ENCODE data around the gene MOV10. TPM values are rescaled to one million over a fixed set of nuclear protein-coding genes. Genes with fewer than 3 reads are reported as not detected.

MOV10 gene
- total and polyA plus RNA-seq, 2 of the 13 experiments (the other 11 are each of a cell fraction or from before 2014, with no cell fraction given): 56.4 to 58.2 TPM

DNA sequence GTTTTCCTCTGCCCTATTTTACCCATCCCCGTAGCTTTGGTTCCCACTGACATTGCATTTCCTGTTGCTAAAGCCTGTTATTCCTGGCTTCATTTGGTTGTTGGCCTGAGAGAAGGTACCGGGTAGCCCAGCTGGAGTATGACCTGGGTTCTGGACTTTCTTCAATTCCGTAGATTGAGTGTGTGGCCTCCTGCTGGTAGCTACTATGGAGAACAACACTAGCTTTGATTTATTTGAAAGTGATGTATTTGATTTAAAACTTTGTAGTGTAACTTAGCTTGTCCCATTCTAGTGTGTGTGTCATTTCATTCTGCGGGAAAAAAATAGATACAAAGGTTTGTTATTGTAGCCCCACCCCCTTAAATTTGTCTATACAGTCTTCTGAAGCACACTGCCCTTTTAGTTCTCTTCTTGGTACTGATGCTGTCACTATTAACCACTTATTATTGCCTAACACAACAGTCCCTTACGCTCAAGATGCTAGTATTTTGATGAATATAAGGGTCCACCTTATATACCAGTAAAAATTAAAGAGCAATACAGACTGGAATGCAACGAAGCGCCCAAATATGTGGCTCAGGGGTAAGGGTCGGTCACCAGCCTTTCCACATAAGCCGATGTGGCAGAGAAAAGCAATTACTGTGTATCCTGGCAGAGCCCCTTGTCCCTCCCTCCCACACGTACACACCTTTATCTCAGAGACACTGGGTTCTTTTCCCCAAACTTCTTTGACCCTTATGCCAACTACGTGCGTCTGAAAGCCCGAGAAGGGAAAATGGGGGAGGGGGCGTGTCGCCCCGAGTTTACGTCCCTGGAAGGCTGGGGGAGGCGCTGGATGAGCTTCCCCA, 643 bp upstream of the MOV10 start (continued):
- TF ChIP-seq, protein P1, sequence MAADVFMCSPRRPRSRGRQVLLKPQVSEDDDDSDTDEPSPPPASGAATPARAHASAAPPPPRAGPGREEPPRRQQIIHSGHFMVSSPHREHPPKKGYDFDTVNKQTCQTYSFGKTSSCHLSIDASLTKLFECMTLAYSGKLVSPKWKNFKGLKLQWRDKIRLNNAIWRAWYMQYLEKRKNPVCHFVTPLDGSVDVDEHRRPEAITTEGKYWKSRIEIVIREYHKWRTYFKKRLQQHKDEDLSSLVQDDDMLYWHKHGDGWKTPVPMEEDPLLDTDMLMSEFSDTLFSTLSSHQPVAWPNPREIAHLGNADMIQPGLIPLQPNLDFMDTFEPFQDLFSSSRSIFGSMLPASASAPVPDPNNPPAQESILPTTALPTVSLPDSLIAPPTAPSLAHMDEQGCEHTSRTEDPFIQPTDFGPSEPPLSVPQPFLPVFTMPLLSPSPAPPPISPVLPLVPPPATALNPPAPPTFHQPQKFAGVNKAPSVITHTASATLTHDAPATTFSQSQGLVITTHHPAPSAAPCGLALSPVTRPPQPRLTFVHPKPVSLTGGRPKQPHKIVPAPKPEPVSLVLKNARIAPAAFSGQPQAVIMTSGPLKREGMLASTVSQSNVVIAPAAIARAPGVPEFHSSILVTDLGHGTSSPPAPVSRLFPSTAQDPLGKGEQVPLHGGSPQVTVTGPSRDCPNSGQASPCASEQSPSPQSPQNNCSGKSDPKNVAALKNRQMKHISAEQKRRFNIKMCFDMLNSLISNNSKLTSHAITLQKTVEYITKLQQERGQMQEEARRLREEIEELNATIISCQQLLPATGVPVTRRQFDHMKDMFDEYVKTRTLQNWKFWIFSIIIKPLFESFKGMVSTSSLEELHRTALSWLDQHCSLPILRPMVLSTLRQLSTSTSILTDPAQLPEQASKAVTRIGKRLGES (CRISPR knock-in tag; IDR thresholded peaks at IDR 0.05; ENCODE audit: borderline replicate concordance): no peak
- 0 out of 2 replicates have a peak, but pooled peaks have one; percentile 28 for TF ChIP-seq POGZ (CRISPR knock-in tag; IDR thresholded peaks at IDR 0.05)
- TF ChIP-seq, protein P2, sequence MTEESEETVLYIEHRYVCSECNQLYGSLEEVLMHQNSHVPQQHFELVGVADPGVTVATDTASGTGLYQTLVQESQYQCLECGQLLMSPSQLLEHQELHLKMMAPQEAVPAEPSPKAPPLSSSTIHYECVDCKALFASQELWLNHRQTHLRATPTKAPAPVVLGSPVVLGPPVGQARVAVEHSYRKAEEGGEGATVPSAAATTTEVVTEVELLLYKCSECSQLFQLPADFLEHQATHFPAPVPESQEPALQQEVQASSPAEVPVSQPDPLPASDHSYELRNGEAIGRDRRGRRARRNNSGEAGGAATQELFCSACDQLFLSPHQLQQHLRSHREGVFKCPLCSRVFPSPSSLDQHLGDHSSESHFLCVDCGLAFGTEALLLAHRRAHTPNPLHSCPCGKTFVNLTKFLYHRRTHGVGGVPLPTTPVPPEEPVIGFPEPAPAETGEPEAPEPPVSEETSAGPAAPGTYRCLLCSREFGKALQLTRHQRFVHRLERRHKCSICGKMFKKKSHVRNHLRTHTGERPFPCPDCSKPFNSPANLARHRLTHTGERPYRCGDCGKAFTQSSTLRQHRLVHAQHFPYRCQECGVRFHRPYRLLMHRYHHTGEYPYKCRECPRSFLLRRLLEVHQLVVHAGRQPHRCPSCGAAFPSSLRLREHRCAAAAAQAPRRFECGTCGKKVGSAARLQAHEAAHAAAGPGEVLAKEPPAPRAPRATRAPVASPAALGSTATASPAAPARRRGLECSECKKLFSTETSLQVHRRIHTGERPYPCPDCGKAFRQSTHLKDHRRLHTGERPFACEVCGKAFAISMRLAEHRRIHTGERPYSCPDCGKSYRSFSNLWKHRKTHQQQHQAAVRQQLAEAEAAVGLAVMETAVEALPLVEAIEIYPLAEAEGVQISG (CRISPR knock-in tag; IDR thresholded peaks at IDR 0.05): no peak
- 0 out of 2 replicates have a peak, but pooled peaks have one; percentile 22 for TF ChIP-seq FOXK1 (CRISPR knock-in tag; IDR thresholded peaks at IDR 0.05; ENCODE audit: borderline replicate concordance, low read depth)
- no peak for TF ChIP-seq NFYC (CRISPR knock-in tag; IDR thresholded peaks at IDR 0.05)
- peak; percentile 44; the same call in 1 of the 2 replicates for TF ChIP-seq PPARG (CRISPR knock-in tag; conservative IDR thresholded peaks at IDR 0.05)
- TF ChIP-seq, protein P3, sequence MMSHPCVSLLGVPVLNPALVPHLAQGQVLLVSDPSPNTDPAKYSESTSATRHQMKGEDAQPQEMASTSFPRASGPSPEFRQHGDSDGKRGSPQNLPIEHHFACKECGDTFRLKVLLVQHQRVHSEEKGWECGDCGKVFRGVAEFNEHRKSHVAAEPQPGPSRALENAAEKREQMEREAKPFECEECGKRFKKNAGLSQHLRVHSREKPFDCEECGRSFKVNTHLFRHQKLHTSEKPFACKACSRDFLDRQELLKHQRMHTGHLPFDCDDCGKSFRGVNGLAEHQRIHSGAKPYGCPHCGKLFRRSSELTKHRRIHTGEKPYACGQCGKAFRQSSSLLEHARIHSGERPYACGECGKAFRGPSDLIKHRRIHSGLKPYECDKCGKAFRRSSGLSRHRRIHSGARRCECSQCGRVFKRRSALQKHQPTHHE (CRISPR knock-in tag; IDR thresholded peaks at IDR 0.05; ENCODE audit: borderline replicate concordance): no peak
- TF ChIP-seq GZF1 (CRISPR knock-in tag; IDR thresholded peaks at IDR 0.05): 0 out of 2 replicates have a peak, but pooled peaks have one; percentile 38
- peak; percentile 38; the same call in 1 of the 2 replicates for TF ChIP-seq ELF1 (CRISPR knock-in tag; IDR thresholded peaks at IDR 0.05)
- TF ChIP-seq ZMYM3 (CRISPR knock-in tag; IDR thresholded peaks at IDR 0.05): 0 out of 2 replicates have a peak, but pooled peaks have one; percentile 27
- peak; percentile 2; the same call in 1 of the 2 replicates for TF ChIP-seq AKAP8 (CRISPR knock-in tag; IDR thresholded peaks at IDR 0.05)
- TF ChIP-seq, protein P4, sequence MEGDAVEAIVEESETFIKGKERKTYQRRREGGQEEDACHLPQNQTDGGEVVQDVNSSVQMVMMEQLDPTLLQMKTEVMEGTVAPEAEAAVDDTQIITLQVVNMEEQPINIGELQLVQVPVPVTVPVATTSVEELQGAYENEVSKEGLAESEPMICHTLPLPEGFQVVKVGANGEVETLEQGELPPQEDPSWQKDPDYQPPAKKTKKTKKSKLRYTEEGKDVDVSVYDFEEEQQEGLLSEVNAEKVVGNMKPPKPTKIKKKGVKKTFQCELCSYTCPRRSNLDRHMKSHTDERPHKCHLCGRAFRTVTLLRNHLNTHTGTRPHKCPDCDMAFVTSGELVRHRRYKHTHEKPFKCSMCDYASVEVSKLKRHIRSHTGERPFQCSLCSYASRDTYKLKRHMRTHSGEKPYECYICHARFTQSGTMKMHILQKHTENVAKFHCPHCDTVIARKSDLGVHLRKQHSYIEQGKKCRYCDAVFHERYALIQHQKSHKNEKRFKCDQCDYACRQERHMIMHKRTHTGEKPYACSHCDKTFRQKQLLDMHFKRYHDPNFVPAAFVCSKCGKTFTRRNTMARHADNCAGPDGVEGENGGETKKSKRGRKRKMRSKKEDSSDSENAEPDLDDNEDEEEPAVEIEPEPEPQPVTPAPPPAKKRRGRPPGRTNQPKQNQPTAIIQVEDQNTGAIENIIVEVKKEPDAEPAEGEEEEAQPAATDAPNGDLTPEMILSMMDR (CRISPR knock-in tag; IDR thresholded peaks at IDR 0.05): peak; percentile 55
- TF ChIP-seq, protein P5, sequence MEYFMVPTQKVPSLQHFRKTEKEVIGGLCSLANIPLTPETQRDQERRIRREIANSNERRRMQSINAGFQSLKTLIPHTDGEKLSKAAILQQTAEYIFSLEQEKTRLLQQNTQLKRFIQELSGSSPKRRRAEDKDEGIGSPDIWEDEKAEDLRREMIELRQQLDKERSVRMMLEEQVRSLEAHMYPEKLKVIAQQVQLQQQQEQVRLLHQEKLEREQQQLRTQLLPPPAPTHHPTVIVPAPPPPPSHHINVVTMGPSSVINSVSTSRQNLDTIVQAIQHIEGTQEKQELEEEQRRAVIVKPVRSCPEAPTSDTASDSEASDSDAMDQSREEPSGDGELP (IDR thresholded peaks at IDR 0.05; ENCODE audit: borderline replicate concordance, low read depth): peak; percentile 39; the same call in 1 of the 2 replicates
- TF ChIP-seq ERF (CRISPR knock-in tag; IDR thresholded peaks at IDR 0.05): 0 out of 2 replicates have a peak, but pooled peaks have one; percentile 60
